Measurements from ENCODE around the gene DNA2. TPM values are rescaled to one million over a fixed set of nuclear protein-coding genes. Genes with fewer than 3 reads are reported as not detected.

DNA2 gene
- total RNA-seq, 2 donors from 2014 or later: 37.3 to 64.6 TPM

- Histone ChIP-seq H3K36me3 (ENCODE audit: control insufficient read depth, insufficient read depth, low read length) (peaks cover 61% of the 10 kb centered on the region), H3K9ac (ENCODE audit: extremely low read depth, low read length, poor library complexity, severe bottlenecking) (no peak overlapping the region), H3K4me3 (ENCODE audit: low read length) (no peak overlapping the region), H3K9me3 (ENCODE audit: control insufficient read depth, low read length) (no peaks in the 10 kb centered on the region), H3K27me3 (ENCODE audit: control insufficient read depth, insufficient read depth, low read length, poor library complexity, severe bottlenecking) (no peaks in the 10 kb centered on the region), H3K27ac (ENCODE audit: low read depth, low read length) (no peak overlapping the region), H3K4me1 (ENCODE audit: control insufficient read depth, insufficient read depth, low read length) (no peaks in the 10 kb centered on the region)
- H3K27ac Mint-ChIP-seq: no peak overlapping the region
- H3K4me1 Mint-ChIP-seq: no peaks in the 10 kb centered on the region
- TF ChIP-seq, protein P1, sequence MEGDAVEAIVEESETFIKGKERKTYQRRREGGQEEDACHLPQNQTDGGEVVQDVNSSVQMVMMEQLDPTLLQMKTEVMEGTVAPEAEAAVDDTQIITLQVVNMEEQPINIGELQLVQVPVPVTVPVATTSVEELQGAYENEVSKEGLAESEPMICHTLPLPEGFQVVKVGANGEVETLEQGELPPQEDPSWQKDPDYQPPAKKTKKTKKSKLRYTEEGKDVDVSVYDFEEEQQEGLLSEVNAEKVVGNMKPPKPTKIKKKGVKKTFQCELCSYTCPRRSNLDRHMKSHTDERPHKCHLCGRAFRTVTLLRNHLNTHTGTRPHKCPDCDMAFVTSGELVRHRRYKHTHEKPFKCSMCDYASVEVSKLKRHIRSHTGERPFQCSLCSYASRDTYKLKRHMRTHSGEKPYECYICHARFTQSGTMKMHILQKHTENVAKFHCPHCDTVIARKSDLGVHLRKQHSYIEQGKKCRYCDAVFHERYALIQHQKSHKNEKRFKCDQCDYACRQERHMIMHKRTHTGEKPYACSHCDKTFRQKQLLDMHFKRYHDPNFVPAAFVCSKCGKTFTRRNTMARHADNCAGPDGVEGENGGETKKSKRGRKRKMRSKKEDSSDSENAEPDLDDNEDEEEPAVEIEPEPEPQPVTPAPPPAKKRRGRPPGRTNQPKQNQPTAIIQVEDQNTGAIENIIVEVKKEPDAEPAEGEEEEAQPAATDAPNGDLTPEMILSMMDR (conservative IDR thresholded peaks at IDR 0.05): no peak
- no peaks in the 10 kb centered on the region for H3K27me3 Mint-ChIP-seq (ENCODE audit: insufficient read depth)
- peaks cover 3% of the 10 kb centered on the region for H3K9me3 Mint-ChIP-seq
- DNase-seq: no peak
- no peak overlapping the region for H3K4me3 Mint-ChIP-seq
- peaks cover 48% of the 10 kb centered on the region for H3K36me3 Mint-ChIP-seq (ENCODE audit: low read depth)
- 100% methylated on average over 1 of the region's 2 CpGs; no CpG with 5 or more reads in 1 of the 2 experiments for WGBS, 2 experiments (ENCODE audit: insufficient coverage in 1 of 2, insufficient read length in 1 of 2)
These were observed 106.2 kb downstream of the DNA2 start for GRCh38 chr10:68365611-68366010.

- no peak for DNase-seq
- Mint-ChIP-seq H3K4me3 (no peak overlapping the region), H3K9me3 (no peaks in the 10 kb centered on the region), H3K27me3 (ENCODE audit: insufficient read depth) (no peaks in the 10 kb centered on the region), H3K27ac (no peak overlapping the region), H3K36me3 (ENCODE audit: low read depth) (peaks cover 42% of the 10 kb centered on the region), H3K4me1 (no peaks in the 10 kb centered on the region)
- no peaks in the 10 kb centered on the region for H3K27me3 ChIP-seq (ENCODE audit: control insufficient read depth, insufficient read depth, low read length, poor library complexity, severe bottlenecking)
- H3K9ac ChIP-seq (ENCODE audit: extremely low read depth, low read length, poor library complexity, severe bottlenecking): no peak overlapping the region
- H3K36me3 ChIP-seq (ENCODE audit: control insufficient read depth, insufficient read depth, low read length): peaks cover 59% of the 10 kb centered on the region
- no peaks in the 10 kb centered on the region for H3K4me1 ChIP-seq (ENCODE audit: control insufficient read depth, insufficient read depth, low read length)
- TF ChIP-seq, protein P1 (conservative IDR thresholded peaks at IDR 0.05): no peak
- no peak overlapping the region for H3K27ac ChIP-seq (ENCODE audit: low read depth, low read length)
- H3K4me3 ChIP-seq (ENCODE audit: low read length): no peak overlapping the region
- 94 to 95% methylated on average over 2 to 3 of the region's 3 CpGs for WGBS, 2 experiments (ENCODE audit: insufficient coverage in 1 of 2, insufficient read length in 1 of 2)
- H3K9me3 ChIP-seq (ENCODE audit: control insufficient read depth, low read length): no peaks in the 10 kb centered on the region
These were observed 107.5 kb downstream of the DNA2 start for GRCh38 chr10:68364101-68364886.

Other genes with a start within 250 kb of the DNA2 start
- gene ATOH7, start 239.9 kb downstream of the DNA2 start, total RNA-seq: under 1 TPM; 0.35 to 0.46 TPM
- 100 to 1,000 TPM; 217 to 228 TPM for gene HNRNPH3, start 139.9 kb downstream of the DNA2 start, total RNA-seq
- 1 to 10 TPM; 5.0 to 5.3 TPM for gene PBLD, start 139.0 kb downstream of the DNA2 start, total RNA-seq
- gene RUFY2, start 64.7 kb downstream of the DNA2 start, total RNA-seq: 10 to 100 TPM; 21.1 to 26.9 TPM
- gene SLC25A16, start 55.5 kb upstream of the DNA2 start, total RNA-seq: 10 to 100 TPM in 1 of 2 donors, 1 to 10 TPM in 1; 8.9 to 16.0 TPM
- gene TET1, start 88.4 kb upstream of the DNA2 start, total RNA-seq: 10 to 100 TPM; 50.8 to 60.5 TPM
- gene CCAR1, start 249.3 kb upstream of the DNA2 start, total RNA-seq: 100 to 1,000 TPM in 1 of 2 donors, 10 to 100 TPM in 1; 89.5 to 108 TPM